Naive B cell (primary cell): ENCODE measurements around the gene RNF20. TPM values are rescaled to one million over a fixed set of nuclear protein-coding genes. Genes with fewer than 3 reads are reported as not detected.

Experiments used
- ATAC-seq, 2 donors: fragments of 150-1000 bp; cut with Tn5 transposase; 2 replicates each; pipeline ENCODE4 v1.10.0; 2021; ENCODE audit warnings: low read depth in 2 of 2, mild to moderate bottlenecking in 2 of 2, moderate library complexity in 2 of 2
- DNase-seq: peaks from one replicate; pipeline ENCODE4 v3.0.0; 2022
- H3K27ac Mint-ChIP-seq, 6 donors: one replicate each; pipeline ENCODE4 v1.8.0; 2020 to 2022; ENCODE audit warnings: mild to moderate bottlenecking in 6 of 6, mixed read lengths in 6 of 6, moderate library complexity in 5 of 6, inconsistent platforms in 2 of 6
- H3K27me3 Mint-ChIP-seq, 3 donors: one replicate each; pipeline ENCODE4 v1.8.0; 2021 to 2022; ENCODE audit warnings: mixed read lengths in 3 of 3, mild to moderate bottlenecking in 1 of 3
- H3K36me3 Mint-ChIP-seq, 2 donors: one replicate each; pipeline ENCODE4 v1.8.0; 2020 to 2022; ENCODE audit warnings: mixed read lengths in 2 of 2, inconsistent platforms in 1 of 2, mild to moderate bottlenecking in 1 of 2
- H3K4me1 Mint-ChIP-seq, 3 donors: one replicate each; pipeline ENCODE4 v1.8.0; 2020 to 2022; ENCODE audit warnings: mixed read lengths in 3 of 3, inconsistent platforms in 1 of 3, mild to moderate bottlenecking in 1 of 3, moderate library complexity in 1 of 3
- H3K4me3 Mint-ChIP-seq, 8 donors: one replicate each; pipeline ENCODE4 v1.8.0; 2020 to 2022; ENCODE audit warnings: mild to moderate bottlenecking in 8 of 8, mixed read lengths in 8 of 8, moderate library complexity in 8 of 8, inconsistent platforms in 2 of 8
- H3K9me3 Mint-ChIP-seq, 7 donors: one replicate each; pipeline ENCODE4 v1.8.0; 2020 to 2022; ENCODE audit warnings: mixed read lengths in 7 of 7, mild to moderate bottlenecking in 5 of 7, inconsistent platforms in 2 of 7, moderate library complexity in 1 of 7
- polyA plus RNA-seq, 6 donors: library from polyadenylated mRNA; unstranded; fragments of 300-500 nt; fragmentation: Illumina TruSeq; gene quantifications; one replicate each; pipeline ENCODE4 v1.2.3, GENCODE V29; 2021; ENCODE audit warnings: low read depth in 6 of 6

RNF20 gene
- polyA plus RNA-seq, 6 donors from 2014 or later = 15.3 to 45.0 (median 41.1) TPM

GRCh38 chr9:101562966-101563365, 29.3 kb downstream of the RNF20 start:
- H3K4me1 Mint-ChIP-seq = peaks cover 0 to 7% (median 6%) of the 10 kb centered on the region in 3 donors
- H3K9me3 Mint-ChIP-seq = peaks cover 0 to 6% (median 2%) of the 10 kb centered on the region in 7 donors
- ATAC-seq = no peak
- peak overlapping the region in 1 of 6 donors; percentile 15 for H3K27ac Mint-ChIP-seq
- H3K27me3 Mint-ChIP-seq = no peaks in the 10 kb centered on the region
- H3K36me3 Mint-ChIP-seq = peaks cover 62 to 79% of the 10 kb centered on the region in 2 donors
- no peak for DNase-seq
- no peak overlapping the region for H3K4me3 Mint-ChIP-seq

- Mint-ChIP-seq H3K4me1 (peaks cover 0 to 7% (median 6%) of the 10 kb centered on the region in 3 donors), H3K27ac (no peak overlapping the region), H3K36me3 (peaks cover 58 to 70% of the 10 kb centered on the region in 2 donors), H3K27me3 (no peaks in the 10 kb centered on the region), H3K9me3 (no peaks in the 10 kb centered on the region), H3K4me3 (no peak overlapping the region)
- no peak for DNase-seq
- no peak for ATAC-seq
Observed at GRCh38 chr9:101564252-101564651, 30.6 kb downstream of the RNF20 start.

- DNase-seq (no peak), ATAC-seq (no peak)
- Mint-ChIP-seq H3K4me1 (no peaks in the 10 kb centered on the region), H3K27ac (peak overlapping the region in 2 of 6 donors; percentile 22 to 30), H3K27me3 (no peaks in the 10 kb centered on the region), H3K36me3 (peaks cover 40 to 53% of the 10 kb centered on the region in 2 donors), H3K9me3 (no peaks in the 10 kb centered on the region), H3K4me3 (no peak overlapping the region)
Observed at GRCh38 chr9:101566904-101567724, 33.5 kb downstream of the RNF20 start.

- H3K4me1 Mint-ChIP-seq = no peaks in the 10 kb centered on the region
- peak overlapping the region in 1 of 6 donors; percentile 5 for H3K27ac Mint-ChIP-seq
- no peaks in the 10 kb centered on the region for H3K27me3 Mint-ChIP-seq
- peaks cover 33 to 46% of the 10 kb centered on the region in 2 donors for H3K36me3 Mint-ChIP-seq
- no peak for DNase-seq
- peak overlapping the region in 1 of 8 donors; percentile 43 for H3K4me3 Mint-ChIP-seq
- no peaks in the 10 kb centered on the region for H3K9me3 Mint-ChIP-seq
- no peak for ATAC-seq
Observed at GRCh38 chr9:101567725-101568350, 34.2 kb downstream of the RNF20 start.

DNA sequence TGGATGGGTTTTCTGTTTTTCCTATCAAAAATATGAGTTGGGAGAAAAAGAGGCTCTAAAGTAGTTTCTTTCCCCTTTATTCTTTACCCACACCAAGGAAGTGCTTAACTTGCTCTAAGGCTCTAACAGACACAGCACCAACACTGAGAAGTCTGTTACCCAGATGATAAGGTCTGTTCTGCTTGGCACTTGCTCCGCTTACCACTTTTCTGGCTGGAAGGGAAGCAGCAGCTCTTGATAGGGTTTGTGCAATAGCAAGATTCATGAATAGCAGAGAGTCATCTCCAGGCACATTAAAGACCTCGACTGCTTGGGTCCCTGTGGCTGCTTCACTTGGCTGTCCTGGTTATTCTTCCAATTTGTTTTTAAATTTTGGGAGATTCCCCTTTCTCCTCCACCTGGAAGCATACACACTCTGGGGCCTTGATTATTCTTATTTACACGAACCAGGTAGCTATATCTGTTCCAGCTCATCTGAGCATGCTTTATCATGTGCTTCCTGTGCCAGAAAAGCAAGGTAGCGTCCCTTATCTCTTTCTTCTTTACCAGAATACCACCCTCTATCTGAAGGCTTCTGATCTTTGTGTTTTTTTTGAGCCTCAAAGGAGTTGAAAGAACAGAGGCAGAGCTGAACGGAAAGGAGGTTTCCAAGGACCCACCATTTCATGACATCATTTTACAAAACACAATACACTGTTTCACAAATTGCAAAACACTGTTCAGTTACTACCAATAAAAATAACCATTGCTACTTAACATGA, 36.3 kb downstream of the RNF20 start:
- H3K4me1 Mint-ChIP-seq = no peaks in the 10 kb centered on the region

DNA sequence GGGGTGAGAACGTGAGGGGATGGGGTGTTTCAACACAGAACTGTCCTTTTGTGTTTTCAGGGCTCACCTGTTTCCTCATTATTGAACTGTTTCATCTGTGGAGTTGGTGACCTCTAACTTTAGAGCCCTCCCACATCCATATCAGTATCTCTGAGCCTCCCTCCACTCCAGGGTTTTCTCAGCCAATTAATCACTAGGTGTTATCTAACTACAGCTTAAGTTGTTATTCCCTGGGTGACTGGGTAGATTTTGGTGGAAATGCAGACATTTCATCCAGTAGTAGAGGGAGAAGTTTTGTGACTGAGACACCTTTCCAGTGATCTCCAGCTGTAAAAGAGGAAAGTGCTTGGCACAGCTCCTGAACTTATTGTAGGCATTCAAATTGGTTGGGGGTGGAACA, 37.5 kb downstream of the RNF20 start:
- no peak for DNase-seq
- no peak overlapping the region for H3K4me3 Mint-ChIP-seq
- H3K4me1 Mint-ChIP-seq = no peaks in the 10 kb centered on the region
- H3K27me3 Mint-ChIP-seq = no peaks in the 10 kb centered on the region
- H3K27ac Mint-ChIP-seq = no peak overlapping the region
- no peak for ATAC-seq
- H3K36me3 Mint-ChIP-seq = peaks cover 14 to 21% of the 10 kb centered on the region in 2 donors
- H3K9me3 Mint-ChIP-seq = no peaks in the 10 kb centered on the region

More for the DNA sequence above, 36.3 kb downstream of the RNF20 start:
- DNase-seq (no peak), ATAC-seq (no peak)
- Mint-ChIP-seq H3K9me3 (no peaks in the 10 kb centered on the region), H3K27ac (no peak overlapping the region), H3K36me3 (peaks cover 19 to 29% of the 10 kb centered on the region in 2 donors), H3K4me3 (no peak overlapping the region), H3K27me3 (no peaks in the 10 kb centered on the region)

DNA sequence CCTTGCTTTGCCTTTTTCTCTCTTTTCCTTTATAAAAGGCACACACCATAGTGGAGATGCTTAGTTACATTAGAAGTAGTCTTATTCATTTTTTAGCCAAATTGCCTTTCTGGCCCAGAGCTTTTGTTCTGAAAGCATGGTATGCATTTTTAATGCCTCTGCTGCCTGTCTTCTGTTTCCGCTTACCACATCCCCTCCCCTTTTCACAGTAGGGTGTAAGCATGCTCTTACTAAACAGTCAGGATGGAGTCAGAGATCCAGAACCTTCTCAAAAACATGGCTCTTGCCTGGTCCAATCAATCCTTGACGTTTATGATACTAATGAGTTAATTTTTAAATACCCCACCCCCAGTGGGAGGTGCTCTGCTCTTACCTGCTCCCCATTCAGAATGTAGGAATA, 38.7 kb downstream of the RNF20 start:
- no peak overlapping the region for H3K4me3 Mint-ChIP-seq
- no peak for ATAC-seq
- H3K27ac Mint-ChIP-seq = no peak overlapping the region
- peaks cover 14 to 18% of the 10 kb centered on the region in 2 donors for H3K36me3 Mint-ChIP-seq
- no peaks in the 10 kb centered on the region for H3K27me3 Mint-ChIP-seq
- DNase-seq = no peak
- H3K4me1 Mint-ChIP-seq = no peaks in the 10 kb centered on the region
- no peaks in the 10 kb centered on the region for H3K9me3 Mint-ChIP-seq

GRCh38 chr9:101574731-101575333, 41.2 kb downstream of the RNF20 start:
- H3K4me1 Mint-ChIP-seq = peaks cover 9 to 14% (median 9%) of the 10 kb centered on the region in 3 donors
- H3K4me3 Mint-ChIP-seq = no peak overlapping the region
- no peaks in the 10 kb centered on the region for H3K9me3 Mint-ChIP-seq
- H3K27me3 Mint-ChIP-seq = no peaks in the 10 kb centered on the region
- no peak for DNase-seq
- H3K36me3 Mint-ChIP-seq = peaks cover 0 to 7% of the 10 kb centered on the region in 2 donors
- no peak overlapping the region for H3K27ac Mint-ChIP-seq
- ATAC-seq = no peak

GRCh38 chr9:101578378-101578777, 44.7 kb downstream of the RNF20 start:
- ATAC-seq = peak; percentile 23 to 61
- DNase-seq = no peak
- H3K9me3 Mint-ChIP-seq = no peaks in the 10 kb centered on the region
- H3K4me3 Mint-ChIP-seq = no peak overlapping the region
- no peaks in the 10 kb centered on the region for H3K36me3 Mint-ChIP-seq
- peaks cover 0 to 3% (median 0%) of the 10 kb centered on the region in 3 donors for H3K27me3 Mint-ChIP-seq
- H3K4me1 Mint-ChIP-seq = peaks cover 9 to 14% (median 9%) of the 10 kb centered on the region in 3 donors
- peak overlapping the region in 2 of 6 donors; percentile 48 to 54 for H3K27ac Mint-ChIP-seq

- ATAC-seq (no peak), DNase-seq (no peak)
- no peaks in the 10 kb centered on the region for H3K36me3 Mint-ChIP-seq
- H3K27ac Mint-ChIP-seq = no peak overlapping the region
- H3K9me3 Mint-ChIP-seq = no peaks in the 10 kb centered on the region
- H3K4me1 Mint-ChIP-seq = peaks cover 9 to 14% (median 9%) of the 10 kb centered on the region in 3 donors
- no peak overlapping the region for H3K4me3 Mint-ChIP-seq
- H3K27me3 Mint-ChIP-seq = peaks cover 2 to 4% (median 3%) of the 10 kb centered on the region in 3 donors
Observed at GRCh38 chr9:101579711-101580545, 46.3 kb downstream of the RNF20 start.

GRCh38 chr9:101582553-101582952, 48.9 kb downstream of the RNF20 start:
- no peak for ATAC-seq
- Mint-ChIP-seq H3K36me3 (no peaks in the 10 kb centered on the region), H3K9me3 (peaks cover 0 to 6% (median 0%) of the 10 kb centered on the region in 7 donors), H3K4me1 (peaks cover 9 to 14% (median 9%) of the 10 kb centered on the region in 3 donors), H3K27ac (no peak overlapping the region), H3K4me3 (no peak overlapping the region), H3K27me3 (peaks cover 3 to 19% (median 15%) of the 10 kb centered on the region in 3 donors)
- no peak for DNase-seq

DNA sequence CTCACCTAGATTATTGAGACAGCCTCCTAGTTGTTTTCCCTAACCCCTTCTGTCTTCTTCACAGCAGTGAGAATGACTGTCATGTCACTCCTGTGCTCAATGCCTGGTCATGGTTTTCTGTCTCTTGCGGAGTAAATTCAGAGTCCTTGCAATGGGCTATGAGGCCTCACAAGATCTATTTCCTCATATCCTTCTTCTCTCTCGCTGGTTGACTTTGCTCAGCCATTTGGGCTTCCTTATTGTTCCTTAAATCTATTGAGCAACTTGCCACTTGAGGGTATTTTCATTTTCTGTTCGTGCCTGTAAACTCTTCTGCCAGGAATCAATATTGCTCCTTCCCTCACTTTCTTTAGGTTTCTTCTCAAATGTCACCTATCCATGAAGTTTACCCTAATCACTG, 52.1 kb downstream of the RNF20 start:
- Mint-ChIP-seq H3K4me1 (no peaks in the 10 kb centered on the region), H3K27ac (no peak overlapping the region), H3K4me3 (no peak overlapping the region), H3K27me3 (peaks cover 7 to 19% (median 15%) of the 10 kb centered on the region in 3 donors), H3K36me3 (no peaks in the 10 kb centered on the region), H3K9me3 (peaks cover 0 to 6% (median 0%) of the 10 kb centered on the region in 7 donors)
- ATAC-seq (no peak), DNase-seq (no peak)
